ENCODE data around the gene ABCB11. TPM values are rescaled to one million over a fixed set of nuclear protein-coding genes. Genes with fewer than 3 reads are reported as not detected.
"Not testable (repeated sequence)": the region's sequence is repeated elsewhere in the genome, so short reads cannot be mapped to it uniquely, and the experiment has no call there.

The ABCB11 gene
- polyA plus RNA-seq, 1 donor from 2014 or later, result not detected

DNA sequence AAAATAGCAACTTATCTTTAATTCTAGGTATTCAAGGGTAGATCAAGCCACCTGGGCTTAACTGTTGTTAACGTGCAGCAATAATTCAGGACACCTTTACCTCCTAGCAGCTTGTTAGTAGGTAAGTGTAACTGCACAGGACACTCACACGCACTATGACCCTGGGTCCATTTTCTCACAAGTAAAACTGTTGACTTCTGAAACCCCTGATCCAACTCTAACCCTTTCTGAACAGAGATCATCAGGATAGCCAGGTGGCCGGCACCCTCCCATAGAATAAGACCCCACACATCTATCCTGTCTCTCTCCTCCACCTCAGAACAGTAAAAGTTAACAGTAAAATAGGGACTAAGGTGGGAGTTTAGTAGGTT, 141.5 kb downstream of the ABCB11 start:
- no peaks in the 10 kb centered on the region for H3K9me3 ChIP-seq (ENCODE audit: low read length)
- H3K9me2 ChIP-seq (ENCODE audit: insufficient read depth, low read length), result no peaks in the 10 kb centered on the region
- peak overlapping the region; percentile 69 for H3K4me3 ChIP-seq (ENCODE audit: low read length)
- H3F3A ChIP-seq (ENCODE audit: insufficient read depth, low read length, poor library complexity, severe bottlenecking), result no peaks in the 10 kb centered on the region
- H3K27me3 ChIP-seq (ENCODE audit: insufficient read depth, low read depth, low read length), result no peaks in the 10 kb centered on the region
- H3K36me3 ChIP-seq (ENCODE audit: insufficient read depth, low read length), result no peaks in the 10 kb centered on the region
- H3K9ac ChIP-seq (ENCODE audit: low read length), result no peak overlapping the region
- TF ChIP-seq RAD21 (conservative IDR thresholded peaks at IDR 0.05) (no peak), SMC3 (conservative IDR thresholded peaks at IDR 0.05; ENCODE audit: poor library complexity) (no peak), EP300 (conservative IDR thresholded peaks at IDR 0.05; ENCODE audit: poor library complexity, severe bottlenecking) (no peak), EZH2 (IDR thresholded peaks at IDR 0.05; ENCODE audit: borderline replicate concordance, insufficient read depth, low read length, poor library complexity, severe bottlenecking) (no peak), MXI1 (conservative IDR thresholded peaks at IDR 0.05; ENCODE audit: poor library complexity, severe bottlenecking) (no peak)
- TF ChIP-seq, protein P1, sequence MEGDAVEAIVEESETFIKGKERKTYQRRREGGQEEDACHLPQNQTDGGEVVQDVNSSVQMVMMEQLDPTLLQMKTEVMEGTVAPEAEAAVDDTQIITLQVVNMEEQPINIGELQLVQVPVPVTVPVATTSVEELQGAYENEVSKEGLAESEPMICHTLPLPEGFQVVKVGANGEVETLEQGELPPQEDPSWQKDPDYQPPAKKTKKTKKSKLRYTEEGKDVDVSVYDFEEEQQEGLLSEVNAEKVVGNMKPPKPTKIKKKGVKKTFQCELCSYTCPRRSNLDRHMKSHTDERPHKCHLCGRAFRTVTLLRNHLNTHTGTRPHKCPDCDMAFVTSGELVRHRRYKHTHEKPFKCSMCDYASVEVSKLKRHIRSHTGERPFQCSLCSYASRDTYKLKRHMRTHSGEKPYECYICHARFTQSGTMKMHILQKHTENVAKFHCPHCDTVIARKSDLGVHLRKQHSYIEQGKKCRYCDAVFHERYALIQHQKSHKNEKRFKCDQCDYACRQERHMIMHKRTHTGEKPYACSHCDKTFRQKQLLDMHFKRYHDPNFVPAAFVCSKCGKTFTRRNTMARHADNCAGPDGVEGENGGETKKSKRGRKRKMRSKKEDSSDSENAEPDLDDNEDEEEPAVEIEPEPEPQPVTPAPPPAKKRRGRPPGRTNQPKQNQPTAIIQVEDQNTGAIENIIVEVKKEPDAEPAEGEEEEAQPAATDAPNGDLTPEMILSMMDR (IDR thresholded peaks at IDR 0.05; ENCODE audit: poor library complexity, severe bottlenecking), result no peak
- no peak overlapping the region for H2AFZ ChIP-seq (ENCODE audit: low read depth, low read length)
- no peak overlapping the region for H3K27ac ChIP-seq (ENCODE audit: low read length)
- peaks cover 10% of the 10 kb centered on the region for H3K79me2 ChIP-seq (replicated peaks; ENCODE audit: insufficient read depth, low read length)
- H3K4me2 ChIP-seq (ENCODE audit: low read length), result no peak overlapping the region
- no peaks in the 10 kb centered on the region for H4K20me1 ChIP-seq (ENCODE audit: insufficient read depth)

DNA sequence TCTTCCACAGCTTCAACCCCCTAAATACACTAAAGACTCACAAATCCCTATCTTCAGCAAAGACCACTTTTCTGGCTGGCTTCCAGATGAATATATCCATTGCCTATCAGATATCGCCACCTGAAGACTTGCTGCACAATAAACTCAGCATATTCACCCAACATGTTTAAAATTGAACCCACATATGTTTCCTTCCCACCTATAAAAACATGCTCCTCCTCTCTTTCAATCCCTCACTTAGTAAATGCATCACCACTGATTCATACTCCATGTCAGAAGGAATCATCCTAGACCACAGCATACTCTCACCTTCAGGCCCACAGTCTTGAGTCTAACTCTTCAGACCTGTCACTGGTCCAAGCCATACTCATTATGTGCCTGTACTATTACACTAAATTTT, 146.1 kb downstream of the ABCB11 start:
- H3K4me2 ChIP-seq (ENCODE audit: low read length), result no peak overlapping the region
- H3K79me2 ChIP-seq (replicated peaks; ENCODE audit: insufficient read depth, low read length), result peaks cover 9% of the 10 kb centered on the region
- H4K20me1 ChIP-seq (ENCODE audit: insufficient read depth), result no peaks in the 10 kb centered on the region
- H3K27me3 ChIP-seq (ENCODE audit: insufficient read depth, low read depth, low read length), result no peaks in the 10 kb centered on the region
- no peak overlapping the region for H2AFZ ChIP-seq (ENCODE audit: low read depth, low read length)
- no peaks in the 10 kb centered on the region for H3F3A ChIP-seq (ENCODE audit: insufficient read depth, low read length, poor library complexity, severe bottlenecking)
- no peaks in the 10 kb centered on the region for H3K9me2 ChIP-seq (ENCODE audit: insufficient read depth, low read length)
- TF ChIP-seq RAD21 (conservative IDR thresholded peaks at IDR 0.05), result no peak
- no peak overlapping the region for H3K4me3 ChIP-seq (ENCODE audit: low read length)
- H3K9ac ChIP-seq (ENCODE audit: low read length), result no peak overlapping the region
- H3K27ac ChIP-seq (ENCODE audit: low read length), result no peak overlapping the region
- H3K9me3 ChIP-seq (ENCODE audit: low read length), result no peaks in the 10 kb centered on the region
- H3K36me3 ChIP-seq (ENCODE audit: insufficient read depth, low read length), result no peaks in the 10 kb centered on the region

DNA sequence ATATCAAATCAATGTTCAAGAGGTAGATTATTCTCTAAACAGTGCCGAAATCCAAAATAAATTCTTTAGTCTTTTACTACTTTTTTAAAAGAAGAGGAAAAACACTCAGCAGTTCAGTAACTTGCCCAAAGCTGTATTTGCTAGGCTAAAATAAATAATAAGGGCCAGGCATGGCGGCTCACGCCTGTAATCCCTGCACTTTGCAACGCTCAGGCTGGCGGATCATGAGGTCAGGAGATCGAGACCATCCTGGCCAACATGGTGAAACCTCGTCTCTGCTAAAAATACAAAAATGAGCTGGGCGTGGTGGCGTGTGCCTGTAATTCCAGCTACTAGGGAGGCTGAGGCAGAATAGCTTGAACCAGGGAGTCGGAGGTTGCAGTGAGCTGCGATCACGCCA, 149.0 kb downstream of the ABCB11 start:
- H3F3A ChIP-seq (ENCODE audit: insufficient read depth, low read length, poor library complexity, severe bottlenecking); H2AFZ ChIP-seq (ENCODE audit: low read depth, low read length); H3K36me3 ChIP-seq (ENCODE audit: insufficient read depth, low read length); H3K79me2 ChIP-seq (replicated peaks; ENCODE audit: insufficient read depth, low read length); H3K4me2 ChIP-seq (ENCODE audit: low read length); H3K9me2 ChIP-seq (ENCODE audit: insufficient read depth, low read length); H3K27ac ChIP-seq (ENCODE audit: low read length); H3K9me3 ChIP-seq (ENCODE audit: low read length); H4K20me1 ChIP-seq (ENCODE audit: insufficient read depth); H3K4me3 ChIP-seq (ENCODE audit: low read length); H3K9ac ChIP-seq (ENCODE audit: low read length); H3K27me3 ChIP-seq (ENCODE audit: insufficient read depth, low read depth, low read length): not testable (repeated sequence)

DNA sequence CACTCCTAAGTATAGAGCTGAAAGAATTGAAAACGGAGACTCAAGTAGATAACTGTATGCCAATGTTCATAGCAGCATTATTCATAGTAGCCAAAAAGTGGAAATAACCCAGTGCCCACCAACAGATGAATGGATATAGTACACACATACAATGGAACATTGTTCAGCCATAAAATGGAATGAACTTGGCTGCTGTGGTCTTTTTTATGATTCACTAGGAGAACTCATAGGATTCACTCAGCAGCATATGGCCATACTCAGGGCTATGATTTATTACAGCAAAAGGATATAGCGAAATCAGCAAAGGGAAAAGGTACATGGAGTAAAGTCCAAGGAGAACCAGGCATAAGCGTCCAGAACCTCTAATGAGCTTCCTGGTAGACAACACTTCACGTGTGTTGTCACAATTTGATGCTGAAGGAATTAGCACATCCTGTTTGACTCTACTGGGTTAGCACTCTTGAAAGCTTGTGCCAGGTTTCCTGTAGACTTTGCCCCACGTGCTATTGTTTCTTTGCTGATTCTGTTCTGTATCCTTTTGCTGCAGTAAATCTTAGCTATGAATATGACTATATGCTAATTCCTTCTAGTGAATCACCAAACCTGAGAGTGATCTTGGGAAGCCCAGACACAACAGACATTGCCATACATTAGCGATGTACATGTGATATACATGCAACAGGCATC, 156.6 kb downstream of the ABCB11 start:
- H3F3A ChIP-seq (ENCODE audit: insufficient read depth, low read length, poor library complexity, severe bottlenecking), result no peaks in the 10 kb centered on the region
- H2AFZ ChIP-seq (ENCODE audit: low read depth, low read length), result no peak overlapping the region
- no peaks in the 10 kb centered on the region for H3K27me3 ChIP-seq (ENCODE audit: insufficient read depth, low read depth, low read length)

More for the DNA sequence above, 156.6 kb downstream of the ABCB11 start:
- TF ChIP-seq TAF1 (IDR thresholded peaks at IDR 0.05; ENCODE audit: low read depth), result no peak
- no peak for TF ChIP-seq POLR2AphosphoS5 (IDR thresholded peaks at IDR 0.05)
- TF ChIP-seq RAD21 (conservative IDR thresholded peaks at IDR 0.05), result no peak
- TF ChIP-seq, protein P1 (IDR thresholded peaks at IDR 0.05; ENCODE audit: poor library complexity, severe bottlenecking), result no peak
- no peak for TF ChIP-seq SMC3 (conservative IDR thresholded peaks at IDR 0.05; ENCODE audit: poor library complexity)
- TF ChIP-seq, protein P2, sequence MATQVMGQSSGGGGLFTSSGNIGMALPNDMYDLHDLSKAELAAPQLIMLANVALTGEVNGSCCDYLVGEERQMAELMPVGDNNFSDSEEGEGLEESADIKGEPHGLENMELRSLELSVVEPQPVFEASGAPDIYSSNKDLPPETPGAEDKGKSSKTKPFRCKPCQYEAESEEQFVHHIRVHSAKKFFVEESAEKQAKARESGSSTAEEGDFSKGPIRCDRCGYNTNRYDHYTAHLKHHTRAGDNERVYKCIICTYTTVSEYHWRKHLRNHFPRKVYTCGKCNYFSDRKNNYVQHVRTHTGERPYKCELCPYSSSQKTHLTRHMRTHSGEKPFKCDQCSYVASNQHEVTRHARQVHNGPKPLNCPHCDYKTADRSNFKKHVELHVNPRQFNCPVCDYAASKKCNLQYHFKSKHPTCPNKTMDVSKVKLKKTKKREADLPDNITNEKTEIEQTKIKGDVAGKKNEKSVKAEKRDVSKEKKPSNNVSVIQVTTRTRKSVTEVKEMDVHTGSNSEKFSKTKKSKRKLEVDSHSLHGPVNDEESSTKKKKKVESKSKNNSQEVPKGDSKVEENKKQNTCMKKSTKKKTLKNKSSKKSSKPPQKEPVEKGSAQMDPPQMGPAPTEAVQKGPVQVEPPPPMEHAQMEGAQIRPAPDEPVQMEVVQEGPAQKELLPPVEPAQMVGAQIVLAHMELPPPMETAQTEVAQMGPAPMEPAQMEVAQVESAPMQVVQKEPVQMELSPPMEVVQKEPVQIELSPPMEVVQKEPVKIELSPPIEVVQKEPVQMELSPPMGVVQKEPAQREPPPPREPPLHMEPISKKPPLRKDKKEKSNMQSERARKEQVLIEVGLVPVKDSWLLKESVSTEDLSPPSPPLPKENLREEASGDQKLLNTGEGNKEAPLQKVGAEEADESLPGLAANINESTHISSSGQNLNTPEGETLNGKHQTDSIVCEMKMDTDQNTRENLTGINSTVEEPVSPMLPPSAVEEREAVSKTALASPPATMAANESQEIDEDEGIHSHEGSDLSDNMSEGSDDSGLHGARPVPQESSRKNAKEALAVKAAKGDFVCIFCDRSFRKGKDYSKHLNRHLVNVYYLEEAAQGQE (IDR thresholded peaks at IDR 0.05; ENCODE audit: borderline replicate concordance), result no peak
- TF ChIP-seq EP300 (conservative IDR thresholded peaks at IDR 0.05; ENCODE audit: poor library complexity, severe bottlenecking), result no peak
- no peak for TF ChIP-seq EZH2 (IDR thresholded peaks at IDR 0.05; ENCODE audit: borderline replicate concordance, insufficient read depth, low read length, poor library complexity, severe bottlenecking)
- Histone ChIP-seq H3K36me3 (ENCODE audit: insufficient read depth, low read length) (no peaks in the 10 kb centered on the region), H3K79me2 (replicated peaks; ENCODE audit: insufficient read depth, low read length) (no peaks in the 10 kb centered on the region), H3K9ac (ENCODE audit: low read length) (no peak overlapping the region), H4K20me1 (ENCODE audit: insufficient read depth) (no peaks in the 10 kb centered on the region), H3K9me2 (ENCODE audit: insufficient read depth, low read length) (no peaks in the 10 kb centered on the region), H3K27ac (ENCODE audit: low read length) (no peak overlapping the region), H3K4me3 (ENCODE audit: low read length) (no peak overlapping the region), H3K9me3 (ENCODE audit: low read length) (no peaks in the 10 kb centered on the region), H3K4me2 (ENCODE audit: low read length) (no peak overlapping the region)

Data from neural cell (in vitro differentiated cells).